Fibroblast of lung (primary cell): Measurements from ENCODE around the gene NDUFV1.

Experiments
- CTCF ChIP-seq, 2 donors: IDR thresholded peaks in 1 of 2; conservative IDR thresholded peaks in 1 of 2; 1 replicate in 1 of 2; 2 replicates in 1 of 2; pipeline ENCODE4 v1.5.1; 2011 to 2012; ENCODE audit warnings: low read length in 2 of 2, control low read depth in 1 of 2, inconsistent platforms in 1 of 2, low read depth in 1 of 2, mild to moderate bottlenecking in 1 of 2
- EZH2 ChIP-seq: IDR thresholded peaks from 2 replicates; pipeline ENCODE4 v1.5.1; 2012; ENCODE audit warnings: low read length, control low read depth, mild to moderate bottlenecking; ENCODE audit errors: missing control alignments

- TF ChIP-seq CTCF (conservative IDR thresholded peaks at IDR 0.05 in 1 of 2, IDR thresholded peaks at IDR 0.05 in 1 of 2; ENCODE audit: low read depth in 1 of 2, low read length in 2 of 2): no peak
- no peak for TF ChIP-seq EZH2
These were observed 20.8 kb upstream of the NDUFV1 start for GRCh38 chr11:67585911-67586310.
